Mesendoderm (in vitro differentiated cells): ENCODE results near the gene PPIA.

Experiments used
- DNase-seq: peaks from one replicate; pipeline ENCODE4 v3.0.0; 2013
- H2AK5ac ChIP-seq: 2 replicates; pipeline ENCODE4 v1.6.1; 2013; ENCODE audit warnings: low read length, inconsistent platforms
- H2BK120ac ChIP-seq: 2 replicates; pipeline ENCODE4 v1.6.1; 2013; ENCODE audit warnings: low read depth, mild to moderate bottlenecking, low read length, moderate library complexity, mixed read lengths
- H2BK15ac ChIP-seq: replicated peaks from 2 replicates; pipeline ENCODE4 v1.6.1; 2013; ENCODE audit warnings: low read depth, mild to moderate bottlenecking, moderate library complexity
- H2BK5ac ChIP-seq: 2 replicates; pipeline ENCODE4 v1.6.1; 2013; ENCODE audit warnings: low read length, inconsistent platforms
- H3K18ac ChIP-seq: 2 replicates; pipeline ENCODE4 v1.6.1; 2013; ENCODE audit warnings: mild to moderate bottlenecking, low read length, mixed read lengths
- H3K23ac ChIP-seq: one replicate; pipeline ENCODE4 v1.6.1; 2013; ENCODE audit warnings: low read length
- H3K27ac ChIP-seq: 2 replicates; pipeline ENCODE4 v1.5.1; 2013; ENCODE audit warnings: low read depth, mild to moderate bottlenecking, inconsistent platforms, low read length, moderate library complexity
- H3K27me3 ChIP-seq: 2 replicates; pipeline ENCODE4 v1.6.1; 2013; ENCODE audit warnings: low read length, control low read depth, mild to moderate bottlenecking, inconsistent platforms; ENCODE audit not compliant: insufficient read depth, poor library complexity
- H3K36me3 ChIP-seq: 2 replicates; pipeline ENCODE4 v1.6.1; 2013; ENCODE audit warnings: low read length, inconsistent platforms; ENCODE audit not compliant: control insufficient read depth, insufficient read depth
- H3K4ac ChIP-seq: one replicate; pipeline ENCODE4 v1.6.1; 2013; ENCODE audit warnings: low read depth, mild to moderate bottlenecking, low read length, moderate library complexity
- H3K4me1 ChIP-seq: 2 replicates; pipeline ENCODE4 v1.6.1; 2013; ENCODE audit warnings: low read depth, low read length, inconsistent platforms; ENCODE audit not compliant: control insufficient read depth
- H3K4me2 ChIP-seq: 2 replicates; pipeline ENCODE4 v1.6.1; 2013; ENCODE audit warnings: low read length
- H3K4me3 ChIP-seq: 2 replicates; pipeline ENCODE4 v1.5.1; 2013; ENCODE audit warnings: mild to moderate bottlenecking, low read length
- H3K56ac ChIP-seq: one replicate; pipeline ENCODE4 v1.6.1; 2013; ENCODE audit warnings: low read length
- H3K79me1 ChIP-seq: 2 replicates; pipeline ENCODE4 v1.6.1; 2013; ENCODE audit warnings: low read length, inconsistent platforms
- H3K79me2 ChIP-seq: 2 replicates; pipeline ENCODE4 v1.6.1; 2013; ENCODE audit warnings: mild to moderate bottlenecking, low read length; ENCODE audit not compliant: control insufficient read depth, insufficient read depth
- H3K9ac ChIP-seq: 2 replicates; pipeline ENCODE4 v1.6.1; 2013; ENCODE audit warnings: low read length, inconsistent platforms
- H4K5ac ChIP-seq: one replicate; pipeline ENCODE4 v1.6.1; 2013; ENCODE audit warnings: low read length
- H4K8ac ChIP-seq: one replicate; pipeline ENCODE4 v1.6.1; 2013; ENCODE audit warnings: low read depth, mild to moderate bottlenecking, control low read depth, low read length, moderate library complexity
- WGBS: extraction: QIAGEN DNeasy Blood & Tissue Kit; methylation state at CpG from one replicate; pipeline ENCODE4 v1.1.7; 2013; ENCODE audit warnings: low lambda C conversion rate, missing lambda C conversion rate; ENCODE audit not compliant: insufficient coverage; ENCODE audit errors: extremely low coverage; 5-methylcytosine and 5-hydroxymethylcytosine counted together

Gene PPIA

GRCh38 chr7:44796034-44796503 is 412 bp upstream of the PPIA start:
- Histone ChIP-seq H2BK5ac (peak overlapping the region; percentile 39), H3K79me1 (peaks cover 3% of the 10 kb centered on the region), H3K56ac (peak overlapping the region; percentile 98), H3K27ac (peak overlapping the region; percentile 34), H3K18ac (peak overlapping the region; percentile 21), H2BK15ac (no peak overlapping the region), H2BK120ac (no peak overlapping the region), H3K4me1 (peaks cover 3% of the 10 kb centered on the region), H3K4me3 (peak overlapping the region; percentile 59), H3K4ac (peak overlapping the region; percentile 78), H4K5ac (no peak overlapping the region), H3K36me3 (peaks cover 14% of the 10 kb centered on the region), H3K27me3 (no peaks in the 10 kb centered on the region), H3K23ac (peak overlapping the region; percentile 97), H3K9ac (peak overlapping the region; percentile 91), H4K8ac (no peak overlapping the region), H2AK5ac (no peak overlapping the region), H3K79me2 (peaks cover 32% of the 10 kb centered on the region), H3K4me2 (peak overlapping the region; percentile 67)
- no CpG with 5 or more reads among the region's 59 CpGs for WGBS
- peak; percentile 88 for DNase-seq

DNA sequence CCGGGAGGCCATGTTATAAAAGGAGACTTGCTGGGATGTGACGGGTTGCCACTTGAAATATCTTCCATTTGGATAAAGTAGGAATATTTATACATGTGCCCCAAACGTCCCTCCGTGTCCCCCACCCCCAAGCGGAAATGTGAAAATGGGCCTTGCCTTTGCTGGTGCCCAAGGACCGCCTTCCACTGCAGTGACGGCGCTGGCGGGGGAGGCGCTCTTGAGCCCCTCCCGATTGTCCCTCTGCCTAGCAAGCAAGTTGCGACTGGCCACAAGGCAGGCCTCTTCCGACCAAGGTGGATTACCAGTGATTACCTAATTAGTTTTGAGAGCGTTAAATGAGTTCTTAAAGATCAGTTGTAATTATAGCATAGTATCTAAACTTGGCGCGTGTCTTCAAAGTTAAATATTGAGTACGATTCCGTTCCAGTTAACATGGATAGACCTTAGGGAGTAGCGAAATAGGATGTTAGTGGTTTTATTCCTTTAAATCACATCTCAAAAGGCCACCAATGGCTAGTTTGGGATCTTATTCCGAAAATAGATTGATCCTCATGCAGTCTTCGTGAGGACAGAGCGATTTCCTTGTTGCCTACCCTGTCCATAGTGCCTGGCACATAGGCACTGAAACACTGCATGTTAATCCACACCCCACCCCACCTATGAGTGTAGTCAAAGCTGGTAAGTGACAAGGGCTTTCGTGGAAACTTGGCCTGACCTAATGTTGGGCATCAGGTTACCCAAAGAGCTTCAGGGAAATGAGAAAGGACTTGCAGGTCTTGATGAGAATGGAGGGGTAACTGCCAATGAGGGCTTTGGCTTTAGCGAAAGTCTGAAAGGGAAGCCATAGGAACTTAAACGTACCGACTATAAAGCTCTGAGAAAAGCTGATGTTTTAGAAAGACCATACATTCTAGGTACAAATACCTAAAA is 1.1 kb downstream of the PPIA start:
- peak overlapping the region; percentile 97 for H3K27ac ChIP-seq
- H3K4ac ChIP-seq: peak overlapping the region; percentile 95
- peak overlapping the region; percentile 98 for H2AK5ac ChIP-seq
- H3K4me2 ChIP-seq: peak overlapping the region; percentile 100
- no peak overlapping the region for H4K5ac ChIP-seq
- peaks cover 22% of the 10 kb centered on the region for H3K36me3 ChIP-seq
- H3K18ac ChIP-seq: peak overlapping the region; percentile 98
- peak overlapping the region; percentile 100 for H3K56ac ChIP-seq
- H3K4me3 ChIP-seq: peak overlapping the region; percentile 100
- peaks cover 3% of the 10 kb centered on the region for H3K4me1 ChIP-seq
- DNase-seq: peak; percentile 91
- no peak overlapping the region for H2BK15ac ChIP-seq
- H3K23ac ChIP-seq: peak overlapping the region; percentile 97
- peaks cover 6% of the 10 kb centered on the region for H3K79me1 ChIP-seq
- H2BK120ac ChIP-seq: no peak overlapping the region
- peak overlapping the region; percentile 96 for H2BK5ac ChIP-seq
- no CpG with 5 or more reads among the region's 26 CpGs for whole genome bisulfite sequencing
- no peak overlapping the region for H4K8ac ChIP-seq
- peaks cover 32% of the 10 kb centered on the region for H3K79me2 ChIP-seq
- no peaks in the 10 kb centered on the region for H3K27me3 ChIP-seq
- peak overlapping the region; percentile 100 for H3K9ac ChIP-seq

- no peaks in the 10 kb centered on the region for H3K27me3 ChIP-seq
- H2BK15ac ChIP-seq: no peak overlapping the region
- peaks cover 25% of the 10 kb centered on the region for H3K36me3 ChIP-seq
- H3K56ac ChIP-seq: peak overlapping the region; percentile 35
- H3K27ac ChIP-seq: no peak overlapping the region
- H3K18ac ChIP-seq: no peak overlapping the region
- H4K5ac ChIP-seq: no peak overlapping the region
- H3K4me2 ChIP-seq: peak overlapping the region; percentile 28
- WGBS: no CpG with 5 or more reads among the region's 2 CpGs
- H3K23ac ChIP-seq: no peak overlapping the region
- H4K8ac ChIP-seq: no peak overlapping the region
- peak overlapping the region; percentile 2 for H3K4me3 ChIP-seq
- peak overlapping the region; percentile 50 for H3K9ac ChIP-seq
- no peak overlapping the region for H2BK120ac ChIP-seq
- no peak for DNase-seq
- H3K79me1 ChIP-seq: peaks cover 6% of the 10 kb centered on the region
- peaks cover 3% of the 10 kb centered on the region for H3K4me1 ChIP-seq
- no peak overlapping the region for H2AK5ac ChIP-seq
- H3K4ac ChIP-seq: no peak overlapping the region
- peaks cover 32% of the 10 kb centered on the region for H3K79me2 ChIP-seq
- H2BK5ac ChIP-seq: no peak overlapping the region
Measured at GRCh38 chr7:44798649-44799305, 2.3 kb downstream of the PPIA start.

DNA sequence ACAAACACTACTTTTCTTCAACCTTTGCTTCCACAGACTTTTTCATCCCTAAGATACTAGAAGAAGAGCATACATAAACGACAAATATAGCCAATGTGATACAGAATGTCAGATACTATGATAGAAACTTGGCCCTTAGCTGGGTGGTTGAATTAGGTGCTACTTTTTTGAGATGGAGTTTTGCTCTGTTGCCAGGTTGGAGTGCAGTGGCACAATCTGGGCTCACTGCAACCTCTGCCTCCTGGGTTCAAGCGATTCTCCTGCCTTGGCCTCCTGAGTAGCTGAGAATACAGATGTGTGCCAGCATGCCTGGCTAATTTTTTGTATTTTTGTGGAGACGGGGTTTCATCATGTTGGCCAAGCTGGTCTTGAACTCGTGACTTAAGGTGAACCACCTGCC is 3.5 kb downstream of the PPIA start:
- no peak overlapping the region for H3K4me2 ChIP-seq
- no peak overlapping the region for H3K18ac ChIP-seq
- H2BK5ac ChIP-seq: no peak overlapping the region
- H2BK15ac ChIP-seq: no peak overlapping the region
- H3K56ac ChIP-seq: no peak overlapping the region
- no peak overlapping the region for H3K4ac ChIP-seq
- no peak for DNase-seq
- H3K27me3 ChIP-seq: no peaks in the 10 kb centered on the region
- no peak overlapping the region for H2AK5ac ChIP-seq
- peaks cover 6% of the 10 kb centered on the region for H3K79me1 ChIP-seq
- H3K36me3 ChIP-seq: peaks cover 25% of the 10 kb centered on the region
- H3K4me3 ChIP-seq: no peak overlapping the region
- H3K9ac ChIP-seq: no peak overlapping the region
- H4K8ac ChIP-seq: no peak overlapping the region
- WGBS: no CpG with 5 or more reads among the region's 4 CpGs
- H2BK120ac ChIP-seq: no peak overlapping the region
- H3K23ac ChIP-seq: no peak overlapping the region
- peaks cover 3% of the 10 kb centered on the region for H3K4me1 ChIP-seq
- H4K5ac ChIP-seq: no peak overlapping the region
- H3K27ac ChIP-seq: no peak overlapping the region
- H3K79me2 ChIP-seq: peaks cover 32% of the 10 kb centered on the region

DNA sequence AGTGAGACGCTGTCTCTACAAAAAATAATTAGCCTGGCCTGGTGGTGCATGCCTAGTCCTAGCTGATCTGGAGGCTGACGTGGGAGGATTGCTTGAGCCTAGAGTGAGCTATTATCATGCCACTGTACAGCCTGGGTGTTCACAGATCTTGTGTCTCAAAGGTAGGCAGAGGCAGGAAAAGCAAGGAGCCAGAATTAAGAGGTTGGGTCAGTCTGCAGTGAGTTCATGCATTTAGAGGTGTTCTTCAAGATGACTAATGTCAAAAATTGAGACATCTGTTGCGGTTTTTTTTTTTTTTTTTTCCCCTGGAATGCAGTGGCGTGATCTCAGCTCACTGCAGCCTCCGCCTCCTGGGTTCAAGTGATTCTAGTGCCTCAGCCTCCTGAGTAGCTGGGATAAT is 5.4 kb downstream of the PPIA start:
- peaks cover 3% of the 10 kb centered on the region for H3K4me1 ChIP-seq
- H3K9ac ChIP-seq: no peak overlapping the region
- no peak overlapping the region for H4K5ac ChIP-seq
- H3K79me1 ChIP-seq: peaks cover 6% of the 10 kb centered on the region
- no peak overlapping the region for H3K4ac ChIP-seq
- H3K4me3 ChIP-seq: no peak overlapping the region
- H3K79me2 ChIP-seq: peaks cover 29% of the 10 kb centered on the region
- H3K23ac ChIP-seq: no peak overlapping the region
- no peak overlapping the region for H3K27ac ChIP-seq
- DNase-seq: no peak
- H3K4me2 ChIP-seq: no peak overlapping the region
- H2BK5ac ChIP-seq: no peak overlapping the region
- H2BK15ac ChIP-seq: no peak overlapping the region
- no peak overlapping the region for H4K8ac ChIP-seq
- peaks cover 25% of the 10 kb centered on the region for H3K36me3 ChIP-seq
- H3K27me3 ChIP-seq: no peaks in the 10 kb centered on the region
- no peak overlapping the region for H3K18ac ChIP-seq
- no CpG with 5 or more reads among the region's 5 CpGs for WGBS
- H2BK120ac ChIP-seq: no peak overlapping the region
- H3K56ac ChIP-seq: peak overlapping the region; percentile 53
- no peak overlapping the region for H2AK5ac ChIP-seq
